DOHH2 (cell line): ENCODE results near the gene TAS1R2.
"Not testable (repeated sequence)": the region's sequence is repeated elsewhere in the genome, so short reads cannot be mapped to it uniquely, and the experiment has no call there.

ENCODE experiments used
- H3F3A ChIP-seq: fragments of 200-600 bp; sonication (generic), shearing (Covaris generic); 2 replicates; pipeline ENCODE4 v1.6.0; 2016; ENCODE audit warnings: antibody characterized with exemption, mild to moderate bottlenecking; ENCODE audit not compliant: control insufficient read depth, insufficient read depth
- H3K27ac ChIP-seq: fragments of 200-600 bp; sonication (generic); 2 replicates; pipeline ENCODE4 v1.5.1; 2014; ENCODE audit warnings: low read depth, mild to moderate bottlenecking, low read length, moderate library complexity
- H3K27me3 ChIP-seq: fragments of 200-600 bp; sonication (generic); 2 replicates; pipeline ENCODE4 v1.6.1; 2014; ENCODE audit warnings: mild to moderate bottlenecking, low read length, mixed read lengths; ENCODE audit not compliant: control insufficient read depth
- H3K36me3 ChIP-seq: fragments of 200-600 bp; sonication (generic); 2 replicates; pipeline ENCODE4 v1.6.1; 2014; ENCODE audit warnings: mild to moderate bottlenecking, low read length, moderate library complexity, mixed read lengths; ENCODE audit not compliant: control insufficient read depth
- H3K4me1 ChIP-seq: fragments of 200-600 bp; sonication (generic); 2 replicates; pipeline ENCODE4 v1.6.1; 2014; ENCODE audit warnings: mild to moderate bottlenecking, low read length, mixed read lengths; ENCODE audit not compliant: control insufficient read depth
- H3K4me2 ChIP-seq: fragments of 200-600 bp; sonication (generic); 2 replicates; pipeline ENCODE4 v1.6.0; 2014; ENCODE audit warnings: mild to moderate bottlenecking, low read length, moderate library complexity
- H3K4me3 ChIP-seq: fragments of 200-600 bp; sonication (generic); 2 replicates; pipeline ENCODE4 v1.5.1; 2014; ENCODE audit warnings: mild to moderate bottlenecking, low read length, mixed read lengths
- H3K79me2 ChIP-seq: fragments of 200-600 bp; sonication (generic); 2 replicates; pipeline ENCODE4 v1.6.1; 2014; ENCODE audit warnings: mild to moderate bottlenecking, low read length, mixed read lengths; ENCODE audit not compliant: control insufficient read depth
- H3K9me2 ChIP-seq: fragments of 200-600 bp; sonication (generic); replicated peaks from 2 replicates; pipeline ENCODE4 v1.6.1; 2014; ENCODE audit warnings: mild to moderate bottlenecking, low read length, mixed read lengths; ENCODE audit not compliant: control insufficient read depth
- H3K9me3 ChIP-seq: fragments of 200-600 bp; sonication (generic); 2 replicates; pipeline ENCODE4 v1.6.1; 2014; ENCODE audit warnings: antibody characterized with exemption, low read length, mixed read lengths; ENCODE audit not compliant: control insufficient read depth, insufficient read depth
- H4K20me1 ChIP-seq: fragments of 200-600 bp; sonication (generic); 2 replicates; pipeline ENCODE4 v1.6.0; 2014; ENCODE audit warnings: low read depth, mild to moderate bottlenecking, antibody characterized with exemption, low read length, moderate library complexity; ENCODE audit not compliant: control insufficient read depth, insufficient read depth
- CTCF ChIP-seq: fragments of 200-600 bp; sonication (generic); IDR thresholded peaks from one replicate; pipeline ENCODE4 v1.5.1; 2014; ENCODE audit warnings: antibody characterized with exemption, mild to moderate bottlenecking, low read depth, low read length; ENCODE audit not compliant: poor library complexity, severe bottlenecking
- EZH2phosphoT487 ChIP-seq: fragments of 200-600 bp; sonication (generic); IDR thresholded peaks from 2 replicates; pipeline ENCODE4 v1.6.1; 2017; ENCODE audit warnings: borderline replicate concordance, mild to moderate bottlenecking, antibody characterized with exemption, low read length, moderate library complexity, mixed read lengths

Gene TAS1R2

GRCh38 chr1:18849261-18849711 lies 10.2 kb downstream of the TAS1R2 start:
- Histone ChIP-seq H3K27me3 (peaks cover 4% of the 10 kb centered on the region; the same call in 1 of the 2 replicates), H3K9me2 (no peaks in the 10 kb centered on the region), H3K79me2 (no peaks in the 10 kb centered on the region), H3K4me1 (no peaks in the 10 kb centered on the region), H4K20me1 (no peaks in the 10 kb centered on the region), H3K4me3 (no peak overlapping the region), H3K9me3 (no peaks in the 10 kb centered on the region), H3K27ac (no peak overlapping the region), H3F3A (no peaks in the 10 kb centered on the region), H3K36me3 (no peaks in the 10 kb centered on the region), H3K4me2 (no peak overlapping the region)
- TF ChIP-seq CTCF (no peak), EZH2phosphoT487 (no peak)

GRCh38 chr1:18847723-18848122 lies 11.7 kb downstream of the TAS1R2 start:
- H3K9me2 ChIP-seq, H3K27ac ChIP-seq, H3K9me3 ChIP-seq, H3K4me2 ChIP-seq, H3F3A ChIP-seq, H4K20me1 ChIP-seq, H3K36me3 ChIP-seq, H3K79me2 ChIP-seq, H3K4me1 ChIP-seq, H3K27me3 ChIP-seq, H3K4me3 ChIP-seq: not testable (repeated sequence)

GRCh38 chr1:18840145-18840544 lies 19.3 kb downstream of the TAS1R2 start:
- TF ChIP-seq CTCF (no peak), EZH2phosphoT487 (no peak)
- H3K9me3 ChIP-seq: no peaks in the 10 kb centered on the region
- no peak overlapping the region for H3K4me2 ChIP-seq
- no peaks in the 10 kb centered on the region for H4K20me1 ChIP-seq
- no peaks in the 10 kb centered on the region for H3K4me1 ChIP-seq
- no peak overlapping the region for H3K27ac ChIP-seq
- no peaks in the 10 kb centered on the region for H3K9me2 ChIP-seq
- H3K4me3 ChIP-seq: no peak overlapping the region
- H3F3A ChIP-seq: no peaks in the 10 kb centered on the region
- H3K27me3 ChIP-seq: peaks cover 4% of the 10 kb centered on the region; the same call in 1 of the 2 replicates
- H3K36me3 ChIP-seq: no peaks in the 10 kb centered on the region
- H3K79me2 ChIP-seq: no peaks in the 10 kb centered on the region

- no peak overlapping the region for H3K4me2 ChIP-seq
- no peaks in the 10 kb centered on the region for H3K27me3 ChIP-seq
- TF ChIP-seq CTCF: no peak
- no peak for TF ChIP-seq EZH2phosphoT487
These were observed 22.8 kb downstream of the TAS1R2 start for GRCh38 chr1:18836654-18837053.

GRCh38 chr1:18832319-18832718 lies 27.1 kb downstream of the TAS1R2 start:
- not testable (repeated sequence) for H3K36me3 ChIP-seq, H3K27me3 ChIP-seq, H3K4me3 ChIP-seq, H3K79me2 ChIP-seq, H3F3A ChIP-seq, H3K27ac ChIP-seq, H3K9me3 ChIP-seq, H3K4me2 ChIP-seq, H3K4me1 ChIP-seq, H3K9me2 ChIP-seq, H4K20me1 ChIP-seq

More at GRCh38 chr1:18836654-18837053, 22.8 kb downstream of the TAS1R2 start:
- H3K9me2 ChIP-seq: no peaks in the 10 kb centered on the region
- H3F3A ChIP-seq: no peaks in the 10 kb centered on the region
- no peak overlapping the region for H3K27ac ChIP-seq
- H3K36me3 ChIP-seq: no peaks in the 10 kb centered on the region
- H3K9me3 ChIP-seq: 0 out of 2 replicates have a peak, but pooled peaks cover under 1% of the 10 kb centered on the region
- no peaks in the 10 kb centered on the region for H4K20me1 ChIP-seq
- no peaks in the 10 kb centered on the region for H3K4me1 ChIP-seq
- no peak overlapping the region for H3K4me3 ChIP-seq
- no peaks in the 10 kb centered on the region for H3K79me2 ChIP-seq
